HG02852 (cell line): Measurements from ENCODE around the gene HMGB1.
A peak's percentile ranks its signal among the peaks of the same experiment; 100 is the strongest.
"Not testable (repeated sequence)": the region's sequence is repeated elsewhere in the genome, so short reads cannot be mapped to it uniquely, and the experiment has no call there.

Experiments
- ATAC-seq: cut with Tn5 transposase; IDR thresholded peaks from one replicate; pipeline ENCODE4 v1.9.1; 2021; ENCODE audit warnings: mild to moderate bottlenecking, moderate library complexity; ENCODE audit not compliant: unreplicated experiment

The HMGB1 gene

DNA sequence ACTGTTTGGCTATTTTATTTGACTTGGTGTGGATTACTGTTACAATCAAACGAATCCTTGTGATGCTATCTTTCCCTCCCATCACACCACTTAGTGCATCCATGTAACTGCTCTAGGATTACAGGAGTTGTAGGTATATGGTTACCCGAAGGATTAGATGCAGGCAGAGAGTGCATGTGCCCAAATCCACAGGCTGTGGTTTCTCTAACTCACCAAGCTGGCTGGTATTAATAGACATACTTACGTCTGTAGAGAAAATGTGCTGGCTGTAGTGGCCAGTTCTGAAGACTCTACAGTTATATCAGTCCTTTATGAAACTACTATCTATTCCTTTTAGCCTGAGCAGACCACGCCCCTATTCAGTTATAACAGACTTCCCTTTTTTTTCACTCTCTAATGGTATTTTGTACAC is 1.1 kb upstream of the HMGB1 start:
- ATAC-seq = no peak

GRCh38 chr13:30466358-30466714 is 600 bp upstream of the HMGB1 start:
- no peak for ATAC-seq

GRCh38 chr13:30465343-30465592 is 468 bp downstream of the HMGB1 start:
- peak; percentile 1 for ATAC-seq

DNA sequence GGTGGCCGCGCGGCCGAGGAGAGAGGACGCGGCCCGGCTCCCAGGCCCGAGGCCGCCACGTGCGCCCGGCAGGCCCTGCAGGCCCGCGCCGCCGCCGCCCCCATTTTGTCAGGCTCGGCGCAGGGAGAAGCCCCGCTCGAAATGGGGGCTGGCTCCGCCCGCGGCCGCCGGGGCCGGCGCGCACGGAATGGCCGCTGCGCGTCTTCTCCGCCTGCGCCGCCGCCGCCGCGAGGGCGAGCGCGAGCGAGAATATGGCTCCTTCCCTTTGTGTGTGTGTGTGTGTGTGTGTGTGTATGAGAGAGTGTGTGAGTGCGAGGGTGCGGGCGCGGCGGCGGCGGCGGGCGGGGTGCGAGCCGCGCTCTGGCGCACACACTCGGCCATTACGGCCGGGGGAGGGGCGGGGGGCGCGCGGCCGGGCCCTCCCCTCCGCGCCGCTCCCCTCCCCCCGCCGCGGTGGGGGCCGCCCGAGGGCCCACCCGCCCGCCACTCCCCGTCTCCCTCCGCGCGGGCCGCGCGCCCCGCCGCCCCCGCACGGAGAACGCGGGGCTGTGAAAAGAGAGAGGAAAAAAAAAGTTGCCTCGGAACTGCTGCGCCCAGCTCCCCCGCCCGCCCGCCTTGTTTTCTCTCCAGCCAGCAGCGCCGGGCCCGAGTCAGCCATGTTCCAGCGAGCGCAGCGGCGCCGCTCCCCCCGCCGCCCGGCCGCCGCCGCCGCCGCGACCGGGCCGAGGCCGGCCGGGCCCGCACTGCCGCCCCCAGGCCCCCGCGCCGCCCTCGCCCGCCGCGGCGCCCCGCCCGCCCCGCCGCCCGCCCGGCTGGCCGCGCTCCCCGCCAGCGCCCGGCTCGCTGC is 1.0 kb downstream of the HMGB1 start:
- ATAC-seq = peak; percentile 31

DNA sequence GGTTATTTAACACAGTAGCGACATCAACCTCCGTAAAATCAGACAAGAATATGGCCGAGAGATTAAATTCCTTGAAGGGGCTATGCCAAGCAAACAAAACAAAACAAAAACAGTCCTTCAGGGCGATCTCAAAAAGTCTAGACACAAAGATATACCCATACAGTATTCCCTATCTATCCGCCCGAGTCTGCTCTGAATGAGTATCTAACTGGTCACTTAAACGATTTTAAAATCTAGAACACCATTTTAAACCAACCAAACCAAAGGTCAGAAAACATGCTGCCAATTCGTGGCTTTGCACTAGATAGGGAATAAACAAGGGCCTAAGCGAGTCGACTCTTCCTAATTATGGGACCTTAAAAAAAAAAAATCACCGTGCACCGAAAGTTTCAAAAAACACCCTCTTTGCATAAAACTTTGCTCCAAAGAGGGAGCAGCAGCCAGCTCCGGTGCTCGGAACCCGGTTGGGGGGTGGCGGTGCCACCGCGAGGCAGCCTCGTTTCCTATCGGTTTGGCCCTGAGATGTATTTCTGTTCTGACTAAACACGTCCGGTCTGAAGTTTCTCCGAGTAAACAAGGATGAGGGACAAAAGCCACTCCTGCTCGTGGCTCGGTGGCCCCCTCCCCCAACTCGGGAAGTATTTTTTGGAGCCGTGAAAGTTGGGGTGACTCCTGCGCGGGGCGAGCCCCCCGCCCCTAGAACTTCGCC is 1.8 kb downstream of the HMGB1 start:
- peak; percentile 32 for ATAC-seq

GRCh38 chr13:30461279-30462066 is 4.3 kb downstream of the HMGB1 start:
- ATAC-seq = not testable (repeated sequence)

DNA sequence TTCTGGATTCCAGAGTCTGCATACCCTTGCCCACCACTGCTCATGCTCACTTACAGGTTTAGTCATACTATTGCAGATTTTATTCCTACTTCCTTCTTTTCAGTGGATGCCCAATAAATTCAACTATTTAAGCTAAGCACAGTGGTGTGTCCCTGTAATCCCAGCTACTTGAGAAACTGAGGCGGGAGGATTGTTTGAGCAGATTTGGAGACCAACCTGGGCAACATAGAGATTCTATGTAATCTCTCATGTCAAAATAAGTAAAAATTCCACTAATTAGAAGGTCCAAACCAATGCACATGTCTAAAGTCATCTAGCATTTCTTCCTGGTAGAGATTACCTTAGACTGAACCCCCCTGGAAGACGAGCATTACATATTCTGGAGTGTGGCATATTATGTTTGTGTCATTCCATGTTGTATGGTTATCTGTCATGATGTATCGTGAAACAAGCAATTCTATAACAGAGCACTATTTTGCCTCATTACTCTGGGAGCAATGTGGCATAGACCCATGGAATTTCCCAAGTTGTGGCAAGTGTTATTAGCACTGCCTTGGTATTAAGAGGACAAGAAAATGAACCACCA is 8.3 kb downstream of the HMGB1 start:
- ATAC-seq = no peak

DNA sequence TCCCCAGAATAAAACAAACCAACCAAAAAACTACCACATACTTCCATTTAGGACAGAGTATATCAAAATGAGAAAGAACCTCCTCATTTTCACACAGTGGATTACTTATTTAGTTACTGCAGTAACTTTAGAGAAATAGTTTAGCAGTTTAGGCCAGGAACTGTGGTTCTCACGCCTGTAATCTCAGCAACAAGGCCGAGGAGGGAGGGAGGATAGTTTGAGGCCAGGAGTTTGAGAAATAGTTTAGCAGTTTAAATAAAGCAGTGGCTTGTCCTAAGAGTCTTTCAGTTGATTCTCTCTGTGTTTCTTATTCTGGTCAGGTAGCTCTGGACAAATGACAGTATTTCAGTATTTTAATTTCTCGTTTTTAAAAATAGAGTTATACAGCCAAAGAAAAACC is 9.4 kb downstream of the HMGB1 start:
- ATAC-seq = no peak

DNA sequence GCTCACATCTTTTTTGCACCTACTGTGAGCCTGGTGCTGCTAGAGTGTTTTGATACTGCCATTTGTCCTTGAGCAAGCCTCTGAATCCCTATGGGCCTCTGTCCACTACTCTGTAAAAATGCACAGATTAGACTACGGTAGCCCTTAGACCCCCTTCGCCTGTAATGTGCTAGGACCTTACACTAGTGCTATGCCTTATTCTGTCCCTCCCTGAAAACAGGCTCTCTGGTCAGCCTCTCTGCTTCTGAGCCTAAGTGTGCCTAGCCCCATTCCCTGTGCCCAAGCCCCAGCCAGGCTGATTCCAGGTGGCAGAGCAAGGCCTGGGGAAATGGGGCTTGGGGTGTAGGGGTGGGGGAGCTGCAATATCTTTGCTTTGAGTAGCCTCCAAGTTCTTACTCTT is 10.7 kb downstream of the HMGB1 start:
- no peak for ATAC-seq

- no peak for ATAC-seq
Measured at GRCh38 chr13:30453727-30454126, 12.0 kb downstream of the HMGB1 start.

GRCh38 chr13:30451476-30451875 is 14.3 kb downstream of the HMGB1 start:
- not testable (repeated sequence) for ATAC-seq

DNA sequence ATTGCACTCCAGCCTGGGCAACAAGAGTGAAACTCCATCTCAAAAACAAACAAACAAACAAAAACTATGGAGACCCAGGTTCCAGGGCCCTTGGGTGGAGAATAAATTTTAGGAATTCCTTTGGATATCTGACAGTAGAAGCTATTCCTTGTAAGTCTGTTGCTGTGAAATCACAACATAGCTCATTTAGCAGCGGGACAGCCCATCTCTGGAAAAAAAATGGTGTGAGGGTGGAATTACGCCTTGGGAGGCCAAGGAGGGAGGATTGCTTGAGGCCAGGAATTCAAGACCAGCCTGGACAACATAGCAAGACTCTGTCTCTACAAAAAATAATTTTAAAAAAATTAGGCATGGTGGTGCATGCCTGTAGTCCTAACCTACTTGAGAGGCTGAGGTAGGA is 15.7 kb downstream of the HMGB1 start:
- ATAC-seq = no peak

- ATAC-seq = no peak
Measured at GRCh38 chr13:30448441-30448840, 17.3 kb downstream of the HMGB1 start.

DNA sequence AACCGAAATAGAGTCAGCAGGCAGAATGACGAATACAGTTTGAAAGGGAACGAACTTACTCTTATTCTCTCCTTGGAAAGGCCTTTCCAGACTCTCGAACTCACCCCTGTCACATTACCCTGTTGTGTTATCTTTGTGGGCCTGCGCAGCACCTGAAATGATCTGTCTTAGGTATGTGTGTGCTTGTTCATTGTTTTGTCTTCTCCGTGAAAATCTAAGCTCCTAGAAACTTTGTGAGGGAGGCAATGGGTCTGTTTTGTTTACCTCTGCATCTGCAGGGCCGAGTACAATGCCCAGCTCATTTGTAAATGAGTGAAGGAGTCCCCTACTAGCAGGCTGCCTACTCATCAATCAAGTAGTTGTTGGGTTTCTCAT is 19.6 kb downstream of the HMGB1 start:
- no peak for ATAC-seq

- peak; percentile 46 for ATAC-seq
Measured at GRCh38 chr13:30443957-30444404, 21.8 kb downstream of the HMGB1 start.

DNA sequence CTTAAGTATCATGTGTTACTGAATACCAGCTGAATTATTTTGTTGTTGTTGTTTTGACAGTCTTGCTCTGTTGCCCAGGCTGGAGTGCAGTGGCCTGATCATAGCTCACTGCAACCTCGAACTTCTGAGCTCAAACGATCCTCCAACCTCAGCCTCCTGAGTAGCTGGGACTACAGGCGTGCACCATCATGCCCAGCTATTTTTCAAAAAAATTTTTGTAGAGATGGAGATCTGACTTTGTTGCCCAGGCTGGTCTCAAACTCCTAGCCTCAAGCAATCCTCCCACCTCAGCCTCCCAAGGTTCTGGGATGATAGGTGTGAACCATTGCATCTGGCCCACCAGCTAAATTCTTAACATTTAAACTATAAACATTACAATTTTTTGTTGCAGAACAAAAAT is 22.2 kb downstream of the HMGB1 start:
- ATAC-seq = not testable (repeated sequence)

DNA sequence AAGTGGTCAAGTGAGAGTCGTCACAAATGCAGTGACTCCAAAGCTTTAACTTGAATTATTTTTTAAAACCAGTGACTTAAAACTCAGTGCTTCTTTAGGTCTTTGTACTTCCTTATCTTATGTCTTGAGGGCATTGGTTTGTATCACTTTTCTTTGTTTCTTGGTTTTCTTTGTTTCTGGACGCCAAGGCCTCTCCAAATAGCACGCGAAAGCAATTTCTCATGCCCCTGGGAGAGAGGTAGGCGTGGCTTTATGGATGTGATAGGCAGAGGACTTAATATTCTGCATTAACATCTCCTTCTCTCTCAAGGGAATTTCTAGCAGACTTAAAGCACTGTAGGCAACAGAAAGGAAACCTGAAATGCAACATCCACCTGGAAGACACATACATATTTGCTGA is 22.8 kb downstream of the HMGB1 start:
- ATAC-seq = no peak

DNA sequence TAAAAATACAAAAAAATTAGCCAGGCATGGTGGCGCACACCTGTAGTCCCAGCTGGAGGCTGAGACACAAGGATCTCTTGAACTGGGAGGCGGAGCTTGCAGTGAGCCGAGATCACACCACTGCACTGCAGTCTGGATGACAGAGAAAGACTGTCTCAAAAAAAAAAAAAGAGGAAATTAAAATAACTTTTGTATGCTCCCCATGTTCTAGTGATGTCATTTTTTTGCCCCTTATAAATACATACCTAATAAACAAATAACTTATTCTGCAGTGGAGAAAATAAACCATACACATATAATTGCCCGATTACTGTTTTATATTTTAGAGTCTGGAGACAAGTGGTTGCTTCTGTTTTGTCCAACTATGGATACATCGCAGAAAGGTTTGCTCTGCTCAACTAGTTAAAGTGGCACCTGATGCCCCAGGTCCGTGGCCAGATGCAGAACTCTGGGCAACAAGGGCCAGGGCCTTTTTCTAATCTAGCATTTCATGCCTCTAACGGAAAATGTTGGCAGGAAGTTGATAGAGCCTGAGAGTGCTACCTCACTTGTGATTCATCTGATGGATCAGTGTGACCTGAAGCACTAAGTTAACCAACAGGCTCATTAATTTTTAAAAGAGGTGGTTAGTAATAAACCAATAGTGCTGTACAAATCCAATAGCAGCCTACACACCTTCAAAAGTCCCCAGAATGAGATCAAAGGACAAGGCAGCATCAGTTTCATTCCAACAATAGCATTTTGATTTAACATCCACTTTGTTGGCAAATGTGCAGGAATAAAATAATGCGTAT is 24.6 kb downstream of the HMGB1 start:
- ATAC-seq = no peak

- no peak for ATAC-seq
Measured at GRCh38 chr13:30438286-30438685, 27.4 kb downstream of the HMGB1 start.

DNA sequence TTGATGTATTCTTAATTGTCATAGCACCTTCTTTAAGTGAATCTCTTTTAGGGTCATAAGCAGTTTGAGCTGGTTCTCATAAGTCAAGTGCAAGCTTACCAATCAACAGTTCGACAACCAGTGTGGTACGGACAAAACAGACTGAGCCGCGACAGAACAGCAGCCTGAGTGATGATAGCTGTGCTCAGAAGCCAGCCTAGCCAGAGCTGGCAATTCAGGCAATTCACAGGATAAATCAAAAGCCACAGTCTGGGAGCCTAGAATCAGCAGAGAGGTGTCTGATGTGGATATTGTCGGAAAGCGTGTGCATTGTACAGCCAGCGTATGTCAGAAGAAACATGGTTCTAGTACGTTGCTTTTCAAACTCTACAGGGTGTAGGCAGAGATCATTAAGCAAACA is 28.6 kb downstream of the HMGB1 start:
- no peak for ATAC-seq
